BLaER1 (cell line): ENCODE measurements around the gene PHACTR3.

Experiments used
- H3K27ac ChIP-seq: shearing (Covaris generic); formaldehyde crosslinking; 2 replicates; pipeline ENCODE4 v1.8.1; 2022
- H3K27me3 ChIP-seq: shearing (Covaris generic); formaldehyde crosslinking; 2 replicates; pipeline ENCODE4 v1.8.1; 2022
- H3K36me3 ChIP-seq: shearing (Covaris generic); formaldehyde crosslinking; 2 replicates; pipeline ENCODE4 v1.8.1; 2022
- H3K4me1 ChIP-seq: shearing (Covaris generic); formaldehyde crosslinking; 2 replicates; pipeline ENCODE4 v1.8.1; 2022
- H3K4me2 ChIP-seq: shearing (Covaris generic); formaldehyde crosslinking; 2 replicates; pipeline ENCODE4 v1.8.1; 2022
- H3K4me3 ChIP-seq: shearing (Covaris generic); formaldehyde crosslinking; 2 replicates; pipeline ENCODE4 v1.8.1; 2022
- H3K9ac ChIP-seq: shearing (Covaris generic); formaldehyde crosslinking; 2 replicates; pipeline ENCODE4 v1.8.1; 2022
- H3K9me3 ChIP-seq: shearing (Covaris generic); formaldehyde crosslinking; 2 replicates; pipeline ENCODE4 v1.8.1; 2022
- H4K20me1 ChIP-seq: shearing (Covaris generic); formaldehyde crosslinking; 2 replicates; pipeline ENCODE4 v1.8.1; 2022
- Cebpa-rat ChIP-seq: shearing (Covaris generic); IDR thresholded peaks from 2 replicates; pipeline ENCODE4 v1.8.1; 2022

Gene PHACTR3

GRCh38 chr20:59588236-59588855 lies 16.0 kb upstream of the PHACTR3 start:
- Histone ChIP-seq H3K4me2 (peak overlapping the region; percentile 99), H4K20me1 (no peaks in the 10 kb centered on the region), H3K27me3 (no peaks in the 10 kb centered on the region), H3K9me3 (peaks cover 31% of the 10 kb centered on the region; the same call in 1 of the 2 replicates), H3K4me1 (peaks cover 98% of the 10 kb centered on the region), H3K9ac (peak overlapping the region; percentile 96), H3K27ac (peak overlapping the region; percentile 96), H3K4me3 (peak overlapping the region; percentile 90), H3K36me3 (peaks cover 82% of the 10 kb centered on the region)
- no peak for TF ChIP-seq Cebpa-rat

DNA sequence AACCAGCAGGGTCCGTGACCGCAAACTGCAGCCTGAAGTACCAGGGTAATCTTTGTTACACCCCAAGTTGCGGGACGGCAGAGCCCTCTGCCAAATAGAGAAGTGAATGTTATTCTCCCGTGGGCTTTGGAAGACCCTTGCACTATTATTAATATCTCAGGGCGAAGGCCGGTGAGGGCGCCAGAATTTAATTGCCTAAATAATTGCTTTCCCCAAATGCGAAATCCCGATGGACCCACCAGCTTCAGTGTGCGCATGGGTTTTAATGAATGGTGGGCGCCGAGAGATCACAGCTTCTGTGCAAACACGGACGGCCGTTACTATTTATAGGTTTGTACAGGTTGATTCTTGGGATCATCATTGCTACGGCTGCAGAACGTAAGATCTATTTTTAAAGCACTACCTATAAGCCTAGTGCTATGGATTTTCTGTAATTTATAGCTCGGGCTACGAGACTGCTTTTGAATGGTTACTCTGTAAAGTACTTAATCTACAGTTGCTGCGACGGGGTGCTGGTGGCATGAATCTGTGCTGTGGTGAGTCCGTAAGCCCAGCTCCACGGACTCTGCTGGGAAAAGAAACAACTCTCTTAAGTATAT lies 15.2 kb upstream of the PHACTR3 start:
- Histone ChIP-seq H3K4me2 (peak overlapping the region; percentile 99), H3K36me3 (peaks cover 74% of the 10 kb centered on the region), H3K27me3 (no peaks in the 10 kb centered on the region), H3K9ac (peak overlapping the region; percentile 96), H3K4me3 (peak overlapping the region; percentile 90), H3K4me1 (peaks cover 98% of the 10 kb centered on the region), H4K20me1 (no peaks in the 10 kb centered on the region), H3K27ac (peak overlapping the region; percentile 96), H3K9me3 (peaks cover 31% of the 10 kb centered on the region; the same call in 1 of the 2 replicates)
- TF ChIP-seq Cebpa-rat = no peak

- Histone ChIP-seq H3K36me3 (peaks cover 58% of the 10 kb centered on the region), H3K4me3 (peak overlapping the region; percentile 90), H3K27me3 (no peaks in the 10 kb centered on the region), H3K9ac (peak overlapping the region; percentile 96), H3K4me2 (peak overlapping the region; percentile 99), H4K20me1 (no peaks in the 10 kb centered on the region), H3K9me3 (peaks cover 31% of the 10 kb centered on the region; the same call in 1 of the 2 replicates), H3K27ac (peak overlapping the region; percentile 96), H3K4me1 (peaks cover 97% of the 10 kb centered on the region)
- TF ChIP-seq Cebpa-rat = no peak
Measured at GRCh38 chr20:59591061-59591460, 13.3 kb upstream of the PHACTR3 start.

- H4K20me1 ChIP-seq = peaks cover 33% of the 10 kb centered on the region
- H3K27me3 ChIP-seq = no peaks in the 10 kb centered on the region
- H3K4me1 ChIP-seq = peaks cover 99% of the 10 kb centered on the region
- H3K36me3 ChIP-seq = peaks cover 54% of the 10 kb centered on the region
- peak overlapping the region; percentile 54 for H3K4me3 ChIP-seq
- peak overlapping the region; percentile 75 for H3K9ac ChIP-seq
- TF ChIP-seq Cebpa-rat = no peak
- H3K9me3 ChIP-seq = peaks cover 15% of the 10 kb centered on the region; the same call in 1 of the 2 replicates
- peak overlapping the region; percentile 99 for H3K4me2 ChIP-seq
- peak overlapping the region; percentile 96 for H3K27ac ChIP-seq
Measured at GRCh38 chr20:59596690-59597089, 7.7 kb upstream of the PHACTR3 start.

GRCh38 chr20:59597240-59597639 lies 7.1 kb upstream of the PHACTR3 start:
- Histone ChIP-seq H3K36me3 (peaks cover 52% of the 10 kb centered on the region), H3K4me3 (peak overlapping the region; percentile 54), H3K4me1 (peaks cover 99% of the 10 kb centered on the region), H4K20me1 (peaks cover 39% of the 10 kb centered on the region), H3K4me2 (peak overlapping the region; percentile 99), H3K9ac (peak overlapping the region; percentile 75), H3K27ac (peak overlapping the region; percentile 96), H3K27me3 (no peaks in the 10 kb centered on the region), H3K9me3 (peaks cover 10% of the 10 kb centered on the region; the same call in 1 of the 2 replicates)
- peak; percentile 65; the same call in 1 of the 2 replicates for TF ChIP-seq Cebpa-rat

GRCh38 chr20:59598625-59599310 lies 5.6 kb upstream of the PHACTR3 start:
- H3K27ac ChIP-seq = peak overlapping the region; percentile 96
- no peaks in the 10 kb centered on the region for H3K27me3 ChIP-seq
- H3K9me3 ChIP-seq = no peaks in the 10 kb centered on the region
- H3K9ac ChIP-seq = peak overlapping the region; percentile 75
- H3K4me3 ChIP-seq = peak overlapping the region; percentile 54
- H4K20me1 ChIP-seq = peaks cover 54% of the 10 kb centered on the region
- peak overlapping the region; percentile 99 for H3K4me2 ChIP-seq
- no peak for TF ChIP-seq Cebpa-rat
- H3K36me3 ChIP-seq = peaks cover 53% of the 10 kb centered on the region
- H3K4me1 ChIP-seq = peaks cover 99% of the 10 kb centered on the region

- H3K27ac ChIP-seq = peak overlapping the region; percentile 96
- no peak for TF ChIP-seq Cebpa-rat
- H3K36me3 ChIP-seq = peaks cover 53% of the 10 kb centered on the region
- peaks cover 66% of the 10 kb centered on the region for H4K20me1 ChIP-seq
- H3K4me1 ChIP-seq = peaks cover 95% of the 10 kb centered on the region
- H3K4me2 ChIP-seq = peak overlapping the region; percentile 99
- no peaks in the 10 kb centered on the region for H3K9me3 ChIP-seq
- H3K4me3 ChIP-seq = peak overlapping the region; percentile 54
- peak overlapping the region; percentile 75 for H3K9ac ChIP-seq
- H3K27me3 ChIP-seq = no peaks in the 10 kb centered on the region
Measured at GRCh38 chr20:59599941-59600340, 4.4 kb upstream of the PHACTR3 start.

GRCh38 chr20:59600472-59600871 lies 3.9 kb upstream of the PHACTR3 start:
- no peaks in the 10 kb centered on the region for H3K27me3 ChIP-seq
- peaks cover 95% of the 10 kb centered on the region for H3K4me1 ChIP-seq
- peak overlapping the region; percentile 99 for H3K4me2 ChIP-seq

DNA sequence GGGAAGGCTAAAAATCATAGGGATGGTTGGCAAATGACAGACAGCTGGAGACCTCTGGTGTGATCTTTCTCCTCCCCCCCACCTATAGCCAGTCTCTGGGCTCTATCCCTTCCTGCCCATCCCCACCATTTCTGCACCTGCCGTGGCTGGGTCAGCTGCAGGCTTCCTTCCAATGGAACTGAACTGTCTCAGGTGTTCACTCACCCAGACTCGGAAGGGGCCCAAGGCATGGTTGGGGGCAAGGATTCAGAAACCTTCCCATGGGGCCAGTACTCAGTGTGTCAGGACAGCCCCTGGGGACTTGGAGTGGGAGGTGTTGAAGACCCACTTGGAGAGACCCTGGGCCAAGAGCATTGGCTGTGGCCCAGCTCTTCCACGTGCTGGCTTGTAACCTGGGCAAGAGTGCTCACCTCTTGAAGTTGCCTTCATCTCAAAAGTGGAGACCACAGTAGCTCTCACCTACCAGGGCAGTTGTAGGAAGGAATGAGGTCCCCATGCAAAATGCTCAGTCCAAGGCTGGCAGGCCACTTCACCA lies 1.7 kb upstream of the PHACTR3 start:
- Histone ChIP-seq H3K36me3 (peaks cover 71% of the 10 kb centered on the region), H3K9ac (peak overlapping the region; percentile 68), H3K27ac (peak overlapping the region; percentile 96), H3K4me2 (peak overlapping the region; percentile 99), H3K4me3 (peak overlapping the region; percentile 59), H3K4me1 (peaks cover 94% of the 10 kb centered on the region), H3K9me3 (no peaks in the 10 kb centered on the region), H4K20me1 (peaks cover 92% of the 10 kb centered on the region), H3K27me3 (no peaks in the 10 kb centered on the region)
- no peak for TF ChIP-seq Cebpa-rat

More at GRCh38 chr20:59600472-59600871, 3.9 kb upstream of the PHACTR3 start:
- TF ChIP-seq Cebpa-rat = no peak
- peak overlapping the region; percentile 54 for H3K4me3 ChIP-seq
- no peaks in the 10 kb centered on the region for H3K9me3 ChIP-seq
- peak overlapping the region; percentile 96 for H3K27ac ChIP-seq
- peaks cover 57% of the 10 kb centered on the region for H3K36me3 ChIP-seq
- 0 out of 2 replicates have a peak overlapping the region, but pooled peaks have one; percentile 75 for H3K9ac ChIP-seq
- H4K20me1 ChIP-seq = peaks cover 71% of the 10 kb centered on the region
